ENCODE data around the gene PCDHGA2. TPM values are rescaled to one million over a fixed set of nuclear protein-coding genes. Genes with fewer than 3 reads are reported as not detected.
"Not testable (repeated sequence)": the region's sequence is repeated elsewhere in the genome, so short reads cannot be mapped to it uniquely, and the experiment has no call there.

The PCDHGA2 gene
- total RNA-seq, 1 donor from 2014 or later = 6.1 TPM

GRCh38 chr5:141374627-141375026, 36.1 kb downstream of the PCDHGA2 start:
- Histone ChIP-seq H3K4me3 (peak overlapping the region in 1 of 2 donors; percentile 1), H3K4me1 (no peaks in the 10 kb centered on the region), H3K27ac (no peak overlapping the region), H3K36me3 (peaks cover 0 to 15% of the 10 kb centered on the region in 2 donors), H3K9me3 (peaks cover 89% of the 10 kb centered on the region), H3K27me3 (no peaks in the 10 kb centered on the region)
- no peak for DNase-seq (ENCODE audit: extremely low spot score in 2 of 2)
- intact Hi-C loops (cut with DNase I) = no loop called here
- TF ChIP-seq POLR2AphosphoS5 (IDR thresholded peaks at IDR 0.05; ENCODE audit: insufficient read depth in 1 of 2, low read depth in 1 of 2) = no peak
- TF ChIP-seq CTCF (IDR thresholded peaks at IDR 0.05) = no peak
- no peak for TF ChIP-seq POLR2A (IDR thresholded peaks at IDR 0.05)

GRCh38 chr5:141375444-141376155, 37.0 kb downstream of the PCDHGA2 start:
- H3K4me3 ChIP-seq; H3K27me3 ChIP-seq; H3K27ac ChIP-seq; intact Hi-C loops (cut with DNase I); DNase-seq (ENCODE audit: extremely low spot score in 2 of 2); H3K4me1 ChIP-seq: not testable (repeated sequence)
- peaks cover 0 to 12% of the 10 kb centered on the region in 2 donors for H3K36me3 ChIP-seq
- peaks cover 81% of the 10 kb centered on the region for H3K9me3 ChIP-seq

- H3K27me3 ChIP-seq = no peaks in the 10 kb centered on the region
- no peak for DNase-seq (ENCODE audit: extremely low spot score in 2 of 2)
- TF ChIP-seq POLR2AphosphoS5 (IDR thresholded peaks at IDR 0.05; ENCODE audit: insufficient read depth in 1 of 2, low read depth in 1 of 2) (no peak), POLR2A (IDR thresholded peaks at IDR 0.05) (no peak), CTCF (IDR thresholded peaks at IDR 0.05) (no peak)
- H3K27ac ChIP-seq = no peak within 1 kb of the TSS
- no peaks in the 10 kb centered on the region for H3K4me1 ChIP-seq
- intact Hi-C loops (cut with DNase I) = no loop called here
- H3K4me3 ChIP-seq = peak within 1 kb of the TSS in 1 of 2 donors; percentile 19
- H3K36me3 ChIP-seq = peaks cover 0 to 6% of the 10 kb centered on the region in 2 donors
- H3K9me3 ChIP-seq = peaks cover 64% of the 10 kb centered on the region
Observed at GRCh38 chr5:141382469-141383294, 44.1 kb downstream of the PCDHGA2 start, which contains the start of gene PCDHGA7. Gene PCDHGA7 (plus strand): TSS chr5:141382742. CDS start chr5:141382900, 158 bp downstream.

GRCh38 chr5:141383345-141383744, 44.8 kb downstream of the PCDHGA2 start:
- no peak for DNase-seq (ENCODE audit: extremely low spot score in 2 of 2)
- TF ChIP-seq POLR2AphosphoS5 (IDR thresholded peaks at IDR 0.05; ENCODE audit: insufficient read depth in 1 of 2, low read depth in 1 of 2) = no peak
- no peak for TF ChIP-seq POLR2A (IDR thresholded peaks at IDR 0.05)
- TF ChIP-seq CTCF (IDR thresholded peaks at IDR 0.05) = no peak
- H3K4me3 ChIP-seq = no peak overlapping the region
- peaks cover 0 to 6% of the 10 kb centered on the region in 2 donors for H3K36me3 ChIP-seq
- H3K27me3 ChIP-seq = no peaks in the 10 kb centered on the region
- H3K4me1 ChIP-seq = no peaks in the 10 kb centered on the region
- no peak overlapping the region for H3K27ac ChIP-seq
- intact Hi-C loops (cut with DNase I) = no loop called here
- peaks cover 60% of the 10 kb centered on the region for H3K9me3 ChIP-seq

GRCh38 chr5:141384471-141385267, 46.1 kb downstream of the PCDHGA2 start:
- peak overlapping the region in 1 of 2 donors; percentile 10 for H3K4me3 ChIP-seq
- no peaks in the 10 kb centered on the region for H3K27me3 ChIP-seq
- no peak for TF ChIP-seq POLR2A (IDR thresholded peaks at IDR 0.05)
- TF ChIP-seq POLR2AphosphoS5 (IDR thresholded peaks at IDR 0.05; ENCODE audit: insufficient read depth in 1 of 2, low read depth in 1 of 2) = no peak
- TF ChIP-seq CTCF (IDR thresholded peaks at IDR 0.05) = no peak
- DNase-seq (ENCODE audit: extremely low spot score in 2 of 2) = no peak
- H3K36me3 ChIP-seq = peaks cover 0 to 6% of the 10 kb centered on the region in 2 donors
- H3K4me1 ChIP-seq = no peaks in the 10 kb centered on the region
- no peak overlapping the region for H3K27ac ChIP-seq
- intact Hi-C loops (cut with DNase I) = no loop called here
- H3K9me3 ChIP-seq = peaks cover 61% of the 10 kb centered on the region

- H3K27me3 ChIP-seq; DNase-seq (ENCODE audit: extremely low spot score in 2 of 2); H3K36me3 ChIP-seq; intact Hi-C loops (cut with DNase I); H3K4me1 ChIP-seq; H3K27ac ChIP-seq; H3K4me3 ChIP-seq: not testable (repeated sequence)
- peaks cover 69% of the 10 kb centered on the region for H3K9me3 ChIP-seq
Observed at GRCh38 chr5:141387557-141388311, 49.2 kb downstream of the PCDHGA2 start, which contains the start of gene PCDHGB4. Gene PCDHGB4 (plus strand): TSS chr5:141387698. CDS start chr5:141387885, 187 bp downstream.
